Right lobe of liver (tissue), 6 donors: Measurements from ENCODE around the gene SLC7A14. TPM values are rescaled to one million over a fixed set of nuclear protein-coding genes. Genes with fewer than 3 reads are reported as not detected.

Source experiments
- ATAC-seq, 4 donors: fragments of 200-7000 bp; cut with Tn5 transposase; one replicate each; pipeline ENCODE4 v1.9.1; 2020; ENCODE audit warnings: mild to moderate bottlenecking in 4 of 4, moderate library complexity in 4 of 4
- DNase-seq, 3 donors: peaks; one replicate each; pipeline ENCODE4 v3.0.0-alpha.2; 2020
- H3K27ac ChIP-seq, 3 donors: fragments of 200-600 bp; one replicate each; pipeline ENCODE4 v1.8.0; 2022
- H3K27me3 ChIP-seq, 2 donors: fragments of 200-600 bp; one replicate each; pipeline ENCODE4 v1.8.0; 2022
- H3K36me3 ChIP-seq, 4 donors: fragments of 200-600 bp; sonication (generic) in 1 of 4; one replicate each; pipeline versions ENCODE4 v1.5.1 to v1.8.0; 2017 to 2022; ENCODE audit warnings: control low read depth in 1 of 4
- H3K4me1 ChIP-seq, 4 donors: fragments of 200-600 bp; sonication (generic) in 1 of 4; one replicate each; pipeline versions ENCODE4 v1.5.1 to v1.8.0; 2017 to 2022; ENCODE audit warnings: control low read depth in 1 of 4
- H3K4me3 ChIP-seq, 3 donors: fragments of 200-600 bp; one replicate each; pipeline ENCODE4 v1.8.0; 2022
- H3K9me3 ChIP-seq, 4 donors: fragments of 200-600 bp; sonication (generic) in 1 of 4; one replicate each; pipeline versions ENCODE4 v1.5.1 to v1.8.0; 2017 to 2022; ENCODE audit warnings: control low read depth in 1 of 4
- POLR2A ChIP-seq: fragments of 450-650 bp; IDR thresholded peaks from one replicate; pipeline ENCODE4 v1.6.1; 2017; ENCODE audit warnings: antibody characterized with exemption, mild to moderate bottlenecking
- WGBS: methylation state at CpG from one replicate; pipeline ENCODE4 v1.1.6; 2018; ENCODE audit warnings: low coverage, low lambda C conversion rate; ENCODE audit not compliant: insufficient coverage; ENCODE audit errors: missing lambda C conversion rate; 5-methylcytosine and 5-hydroxymethylcytosine counted together
- intact Hi-C, 2 donors: fragments of 100-400 bp; cut with DNase I; formaldehyde crosslinking; loops; one replicate each; pipeline versions ENCODE4 v1.11.2 to v1.14.1; 2022
- total RNA-seq, 6 experiments: library from RNA; depleted of rRNA in 2 of 6; stranded (reverse); fragments of >200 nt in 2 of 6; fragmentation: NEBNext Ultra II Directional in 3 of 6; extraction: Animal tissue kit (Norgen Biotek cat#: 25700) in 3 of 6; gene quantifications; one replicate each; pipeline versions ENCODE4 v1.1.0 to v1.2.4, GENCODE V29; 2016 to 2023
- TF ChIP-seq, protein P1 (sequence below), 4 donors: fragments of 200-600 bp in 3 of 4; fragments of 450-650 bp in 1 of 4; IDR thresholded peaks; one replicate each; pipeline versions ENCODE4 v1.5.1 to v1.8.0; 2016 to 2022; ENCODE audit warnings: antibody characterized with exemption in 4 of 4, mild to moderate bottlenecking in 2 of 4
- donor health status: DM: no; HTN: yes; CAD: no.
- donor health status: DM: no; HTN: no; CAD: no.
- donor health status: DM: no; HTN: no; CAD: no.
- donor health status: DM: no; HTN: yes; CAD: no.
- donor health status: DM: no; HTN: yes; CAD: no.

The SLC7A14 gene
- total RNA-seq, 6 experiments from 2014 or later: 0.05 to 0.11 TPM; not detected in 4

DNA sequence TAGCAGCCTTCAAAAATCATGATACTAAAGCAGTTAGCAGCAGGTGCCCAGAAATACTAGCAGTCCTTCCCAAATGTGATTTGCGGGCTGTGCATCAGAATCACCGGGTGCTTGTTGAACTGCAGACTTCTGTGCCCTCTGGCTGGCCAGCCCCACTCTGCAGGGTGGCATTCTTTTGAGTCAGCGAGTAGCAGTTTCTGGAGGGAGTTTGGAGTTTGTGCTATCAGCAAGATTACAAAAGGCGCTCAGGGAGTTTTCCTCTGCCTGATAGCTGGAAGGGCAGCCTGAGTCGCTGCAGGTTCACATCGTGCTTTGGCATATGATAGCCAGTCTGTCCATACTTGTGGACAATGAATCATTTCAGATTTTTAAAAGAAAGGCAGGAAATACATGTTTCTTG lies 109.6 kb downstream of the SLC7A14 start:
- 46% methylated on average over 5 of the region's 6 CpGs for WGBS
- intact Hi-C loops: no loop called here

DNA sequence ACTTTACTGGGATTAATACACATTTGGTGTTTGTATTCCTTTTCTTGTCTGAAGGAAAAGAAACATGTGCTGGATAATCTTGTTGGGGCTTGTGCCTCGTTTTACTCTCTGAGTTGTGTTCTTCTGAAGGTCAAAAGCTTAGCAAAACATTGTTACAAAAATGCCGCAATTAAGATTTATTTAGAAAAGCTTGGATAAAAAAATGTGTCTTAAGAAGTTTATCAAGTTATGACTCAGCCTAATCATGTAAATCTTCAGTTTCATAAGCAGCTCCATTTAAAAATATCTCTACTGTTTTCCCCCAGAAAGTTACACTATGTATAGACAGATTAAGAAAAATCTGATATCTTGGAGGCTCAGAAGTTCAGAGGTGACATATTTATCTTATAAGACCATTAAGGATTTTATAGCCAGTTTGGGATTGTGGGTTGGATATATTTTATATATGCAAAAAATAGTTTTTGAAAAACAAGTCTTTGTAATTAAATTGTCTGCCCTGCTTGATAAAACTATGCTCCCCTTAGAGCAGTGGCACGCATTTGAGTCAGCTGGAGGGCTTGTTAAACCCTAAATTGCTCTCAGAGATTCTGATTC lies 110.7 kb downstream of the SLC7A14 start:
- WGBS: 60% methylated on average over 3 of the region's 3 CpGs
- Histone ChIP-seq H3K36me3 (no peaks in the 10 kb centered on the region), H3K27ac (no peak overlapping the region), H3K27me3 (no peaks in the 10 kb centered on the region), H3K4me1 (no peaks in the 10 kb centered on the region), H3K4me3 (no peak overlapping the region), H3K9me3 (no peaks in the 10 kb centered on the region)
- ATAC-seq (no peak), DNase-seq (no peak)
- intact Hi-C loops: no loop called here
- TF ChIP-seq POLR2A: no peak
- TF ChIP-seq, protein P1, sequence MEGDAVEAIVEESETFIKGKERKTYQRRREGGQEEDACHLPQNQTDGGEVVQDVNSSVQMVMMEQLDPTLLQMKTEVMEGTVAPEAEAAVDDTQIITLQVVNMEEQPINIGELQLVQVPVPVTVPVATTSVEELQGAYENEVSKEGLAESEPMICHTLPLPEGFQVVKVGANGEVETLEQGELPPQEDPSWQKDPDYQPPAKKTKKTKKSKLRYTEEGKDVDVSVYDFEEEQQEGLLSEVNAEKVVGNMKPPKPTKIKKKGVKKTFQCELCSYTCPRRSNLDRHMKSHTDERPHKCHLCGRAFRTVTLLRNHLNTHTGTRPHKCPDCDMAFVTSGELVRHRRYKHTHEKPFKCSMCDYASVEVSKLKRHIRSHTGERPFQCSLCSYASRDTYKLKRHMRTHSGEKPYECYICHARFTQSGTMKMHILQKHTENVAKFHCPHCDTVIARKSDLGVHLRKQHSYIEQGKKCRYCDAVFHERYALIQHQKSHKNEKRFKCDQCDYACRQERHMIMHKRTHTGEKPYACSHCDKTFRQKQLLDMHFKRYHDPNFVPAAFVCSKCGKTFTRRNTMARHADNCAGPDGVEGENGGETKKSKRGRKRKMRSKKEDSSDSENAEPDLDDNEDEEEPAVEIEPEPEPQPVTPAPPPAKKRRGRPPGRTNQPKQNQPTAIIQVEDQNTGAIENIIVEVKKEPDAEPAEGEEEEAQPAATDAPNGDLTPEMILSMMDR (IDR thresholded peaks at IDR 0.05): no peak

More for the DNA sequence above, 109.6 kb downstream of the SLC7A14 start:
- Histone ChIP-seq H3K9me3 (no peaks in the 10 kb centered on the region), H3K27me3 (no peaks in the 10 kb centered on the region), H3K27ac (no peak overlapping the region), H3K36me3 (no peaks in the 10 kb centered on the region), H3K4me3 (no peak overlapping the region), H3K4me1 (no peaks in the 10 kb centered on the region)
- TF ChIP-seq POLR2A: no peak
- TF ChIP-seq, protein P1 (IDR thresholded peaks at IDR 0.05): no peak
- DNase-seq (no peak), ATAC-seq (no peak)

DNA sequence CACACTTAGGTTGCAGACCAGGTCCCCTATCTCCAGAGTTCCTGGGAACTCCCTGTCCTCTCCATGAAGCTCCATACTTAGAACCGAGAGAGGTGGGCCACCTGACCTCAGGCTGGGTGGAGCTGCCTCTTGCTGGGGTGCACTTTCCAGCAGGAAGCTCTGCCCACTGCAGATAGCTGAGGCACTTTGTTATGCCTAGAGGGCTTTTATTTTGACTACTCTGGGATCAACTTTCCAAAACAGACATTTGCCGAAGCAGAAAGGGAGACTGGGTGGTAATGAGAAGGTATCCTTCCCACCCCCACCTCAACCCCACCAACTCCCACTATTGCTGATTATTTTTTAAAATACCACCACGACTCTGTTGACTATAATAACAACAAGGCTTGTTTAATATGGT lies 112.5 kb downstream of the SLC7A14 start:
- DNase-seq (no peak), ATAC-seq (no peak)
- H3K4me3 ChIP-seq: no peak overlapping the region
- 38% methylated on average over 2 of the region's 3 CpGs for WGBS
- intact Hi-C loops: no loop called here
- no peak for TF ChIP-seq POLR2A
- TF ChIP-seq, protein P1 (IDR thresholded peaks at IDR 0.05): no peak
- no peak overlapping the region for H3K27ac ChIP-seq
- H3K4me1 ChIP-seq: no peaks in the 10 kb centered on the region
- H3K36me3 ChIP-seq: no peaks in the 10 kb centered on the region
- no peaks in the 10 kb centered on the region for H3K9me3 ChIP-seq
- H3K27me3 ChIP-seq: no peaks in the 10 kb centered on the region

DNA sequence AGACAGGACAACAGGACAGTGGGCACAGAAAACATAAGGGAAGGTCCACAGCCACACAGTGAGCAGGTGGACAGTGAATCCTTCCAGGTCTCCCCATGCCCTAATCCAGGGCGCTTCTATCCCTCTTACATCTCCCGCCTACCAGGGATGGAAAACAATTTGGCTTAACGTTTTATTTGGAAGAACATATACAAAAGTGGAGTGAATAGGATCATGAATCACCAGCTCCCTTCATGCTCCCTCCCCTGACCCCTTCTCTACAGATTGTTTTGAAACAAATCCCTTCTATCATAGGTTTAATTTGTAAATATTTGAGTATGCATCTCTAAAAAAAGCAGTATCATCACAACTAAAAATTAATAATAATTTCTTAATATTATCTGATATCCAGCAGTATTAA lies 114.7 kb downstream of the SLC7A14 start:
- Histone ChIP-seq H3K9me3 (no peaks in the 10 kb centered on the region), H3K4me1 (peaks cover 0 to 1% (median 0%) of the 10 kb centered on the region in 4 donors), H3K36me3 (no peaks in the 10 kb centered on the region), H3K4me3 (no peak overlapping the region), H3K27me3 (no peaks in the 10 kb centered on the region), H3K27ac (no peak overlapping the region)
- 50% methylated on average over 1 of the region's 3 CpGs for WGBS
- ATAC-seq: no peak
- intact Hi-C loops: no loop called here
- TF ChIP-seq, protein P1 (IDR thresholded peaks at IDR 0.05): no peak
- TF ChIP-seq POLR2A: no peak
- no peak for DNase-seq
